HG02571 (cell line): ENCODE data around the gene XRCC1.
"Not testable (repeated sequence)": the region's sequence is repeated elsewhere in the genome, so short reads cannot be mapped to it uniquely, and the experiment has no call there.

Source experiments
- ATAC-seq: cut with Tn5 transposase; IDR thresholded peaks from one replicate; pipeline ENCODE4 v1.9.1; 2021; ENCODE audit warnings: mild to moderate bottlenecking, moderate library complexity; ENCODE audit not compliant: unreplicated experiment

XRCC1 gene

DNA sequence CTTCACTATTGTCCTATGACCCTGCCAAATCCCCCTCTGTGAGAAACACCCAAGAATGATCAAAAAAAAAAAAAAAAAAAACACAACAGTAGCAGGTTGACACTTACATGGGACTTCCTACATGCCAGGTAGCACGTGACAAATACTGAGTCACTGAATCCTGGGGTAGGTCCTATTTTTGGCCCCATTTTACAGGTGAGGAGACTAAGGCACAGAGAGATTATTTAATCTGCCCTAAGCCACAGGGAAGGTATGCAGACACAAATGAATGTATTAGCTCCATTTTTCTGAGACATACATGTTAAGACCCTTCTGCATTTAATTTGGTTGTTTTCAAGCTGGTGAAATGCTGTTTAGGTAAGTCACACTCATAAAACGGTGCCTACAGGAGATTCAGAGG, 26.6 kb downstream of the XRCC1 start:
- no peak for ATAC-seq

DNA sequence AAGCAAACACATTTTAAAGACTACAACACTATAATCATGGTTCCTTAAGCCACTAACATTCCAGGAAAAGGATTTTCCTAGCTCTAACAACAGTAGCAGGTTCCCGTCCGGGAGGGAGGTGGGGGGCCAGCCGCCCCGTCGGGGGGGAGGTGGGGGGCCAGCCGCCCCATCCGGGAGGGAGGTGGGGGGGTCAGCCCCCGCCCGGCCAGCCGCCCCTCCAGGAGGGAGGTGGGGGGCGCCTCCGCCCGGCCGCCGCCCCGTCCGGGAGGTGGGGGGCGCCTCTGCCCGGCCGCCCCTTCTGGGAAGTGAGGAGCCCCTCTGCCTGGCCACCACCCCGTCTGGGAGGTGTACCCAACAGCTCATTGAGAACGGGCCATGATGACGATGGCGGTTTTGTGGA, 27.4 kb downstream of the XRCC1 start:
- ATAC-seq = not testable (repeated sequence)

- no peak for ATAC-seq
These were observed 28.7 kb downstream of the XRCC1 start for GRCh38 chr19:43546581-43546980.

- no peak for ATAC-seq
These were observed 29.3 kb downstream of the XRCC1 start for GRCh38 chr19:43545981-43546380.

GRCh38 chr19:43545276-43545675, 30.1 kb downstream of the XRCC1 start:
- ATAC-seq = no peak

GRCh38 chr19:43544077-43544476, 31.2 kb downstream of the XRCC1 start:
- no peak for ATAC-seq

GRCh38 chr19:43541920-43542650, 33.2 kb downstream of the XRCC1 start:
- ATAC-seq = no peak

- ATAC-seq = no peak
These were observed 34.9 kb downstream of the XRCC1 start for GRCh38 chr19:43540381-43540780.

DNA sequence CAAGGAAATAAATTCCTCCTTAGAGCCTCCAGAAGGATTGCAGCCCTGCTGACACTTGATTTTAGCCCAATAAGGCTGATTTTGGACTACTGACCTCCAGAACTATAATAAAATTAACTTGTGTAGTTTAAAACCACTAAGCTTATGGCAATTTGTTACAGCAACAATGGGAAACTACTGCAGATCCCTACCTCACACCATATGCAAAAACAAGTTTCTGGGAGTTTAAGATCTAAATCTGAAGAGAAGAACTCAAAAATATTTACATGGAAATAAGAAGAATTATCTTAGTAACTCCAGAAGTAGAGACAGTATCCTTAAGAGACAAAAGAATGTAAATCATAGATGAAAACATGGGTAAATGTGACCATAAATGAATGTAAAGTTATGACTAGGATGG, 36.4 kb downstream of the XRCC1 start:
- ATAC-seq = no peak

DNA sequence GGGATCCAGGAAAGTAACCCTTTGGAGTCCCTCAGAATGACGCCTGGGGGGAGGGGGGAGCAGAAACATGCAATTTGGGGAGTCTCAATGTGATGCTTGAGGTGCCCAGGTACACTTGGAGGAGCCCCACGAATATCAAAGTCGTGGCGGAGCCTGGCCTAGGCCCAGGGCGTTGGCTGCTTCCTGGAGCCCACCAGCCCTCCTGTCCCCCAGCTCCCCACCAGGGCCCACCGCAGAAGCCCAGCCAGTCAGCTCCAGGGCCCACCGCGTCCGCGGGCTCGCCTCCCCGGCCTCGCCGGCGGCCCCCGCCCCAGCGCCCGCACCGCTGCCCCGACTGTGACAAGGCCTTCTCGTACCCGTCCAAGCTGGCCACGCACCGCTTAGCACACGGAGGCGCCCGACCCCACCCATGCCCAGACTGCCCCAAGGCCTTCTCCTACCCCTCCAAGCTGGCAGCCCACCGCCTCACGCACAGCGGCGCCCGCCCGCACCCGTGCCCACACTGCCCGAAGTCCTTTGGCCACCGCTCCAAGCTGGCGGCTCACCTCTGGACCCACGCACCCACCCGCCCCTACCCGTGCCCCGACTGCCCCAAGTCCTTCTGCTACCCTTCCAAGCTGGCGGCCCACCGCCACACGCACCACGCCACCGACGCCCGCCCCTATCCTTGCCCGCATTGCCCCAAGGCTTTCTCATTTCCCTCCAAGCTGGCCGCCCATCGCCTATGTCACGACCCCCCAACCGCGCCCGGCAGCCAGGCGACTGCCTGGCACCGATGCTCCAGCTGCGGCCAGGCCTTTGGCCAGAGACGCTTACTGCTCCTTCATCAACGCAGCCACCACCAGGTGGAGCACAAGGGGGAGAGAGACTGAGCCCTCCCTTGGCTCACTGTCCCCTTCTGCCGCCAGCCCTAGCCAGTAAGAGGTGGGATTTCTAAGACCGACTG, 40.2 kb downstream of the XRCC1 start:
- no peak for ATAC-seq

DNA sequence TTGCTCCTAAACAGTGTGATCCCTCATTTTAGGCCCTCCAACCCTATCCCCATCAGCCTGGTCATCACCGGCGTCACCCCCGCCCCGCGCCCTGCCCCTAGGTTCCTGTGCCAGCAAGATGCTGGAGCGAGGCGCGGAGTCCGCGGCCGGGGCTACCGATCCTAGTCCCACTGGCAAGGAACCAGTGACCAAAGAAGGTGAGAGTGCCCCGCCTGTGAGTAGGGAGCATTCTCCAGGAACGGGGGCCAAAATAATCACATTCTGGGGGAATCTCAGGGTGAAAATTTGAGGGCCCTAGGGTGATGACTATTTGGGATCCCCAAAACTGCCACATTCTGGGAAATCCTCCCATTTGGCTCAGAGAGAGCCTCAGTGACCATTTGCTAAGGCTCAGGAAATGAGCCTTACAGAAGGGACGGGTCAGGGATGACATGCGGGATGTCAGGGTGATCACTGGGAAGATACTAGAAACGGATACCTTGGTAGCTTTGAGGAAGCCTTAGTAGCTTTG, 41.0 kb downstream of the XRCC1 start:
- no peak for ATAC-seq

DNA sequence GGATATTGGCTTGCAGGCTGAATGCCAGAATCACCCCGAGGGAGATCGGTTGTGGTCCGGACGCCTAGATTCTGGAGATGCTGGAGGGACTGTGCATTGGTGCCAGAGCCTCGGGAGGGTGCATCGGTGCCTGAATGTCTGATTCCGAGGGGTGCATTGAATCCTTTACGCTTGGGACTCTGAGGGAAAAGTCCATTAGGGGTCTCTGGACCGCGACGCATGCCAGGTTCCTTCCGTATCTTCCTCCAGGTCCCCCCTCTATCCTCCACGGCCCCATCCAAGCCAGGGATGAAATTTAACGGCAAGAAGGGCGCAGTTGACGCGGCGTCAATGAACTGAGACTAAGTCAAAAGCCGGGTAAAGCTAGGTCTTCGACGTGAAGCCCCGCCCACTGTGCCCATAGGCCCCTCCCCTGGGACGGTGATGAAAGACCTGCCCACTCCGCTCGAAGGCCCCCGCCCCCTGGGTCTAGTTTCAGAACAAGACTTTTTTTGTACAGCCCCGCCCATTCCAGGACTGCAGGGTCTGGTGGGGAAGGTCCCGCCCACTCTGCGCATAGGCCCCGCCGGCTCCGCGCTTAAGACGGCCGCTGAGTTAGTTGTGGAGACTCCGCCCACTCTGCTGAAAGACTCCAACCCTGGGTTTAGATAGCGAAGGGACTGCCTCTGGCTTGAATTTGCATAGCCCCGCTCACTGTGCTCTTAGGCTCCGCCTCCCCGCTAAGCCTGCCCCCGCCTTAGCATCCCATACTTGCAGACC, 41.6 kb downstream of the XRCC1 start:
- peak; percentile 54 for ATAC-seq

- ATAC-seq = peak; percentile 53
These were observed 42.3 kb downstream of the XRCC1 start, which contains the start of gene ZNF575 for GRCh38 chr19:43532962-43533545. Gene ZNF575, plus strand, starts transcription at chr19:43533188. Its CDS starts 1,235 bp downstream, at chr19:43534423.

DNA sequence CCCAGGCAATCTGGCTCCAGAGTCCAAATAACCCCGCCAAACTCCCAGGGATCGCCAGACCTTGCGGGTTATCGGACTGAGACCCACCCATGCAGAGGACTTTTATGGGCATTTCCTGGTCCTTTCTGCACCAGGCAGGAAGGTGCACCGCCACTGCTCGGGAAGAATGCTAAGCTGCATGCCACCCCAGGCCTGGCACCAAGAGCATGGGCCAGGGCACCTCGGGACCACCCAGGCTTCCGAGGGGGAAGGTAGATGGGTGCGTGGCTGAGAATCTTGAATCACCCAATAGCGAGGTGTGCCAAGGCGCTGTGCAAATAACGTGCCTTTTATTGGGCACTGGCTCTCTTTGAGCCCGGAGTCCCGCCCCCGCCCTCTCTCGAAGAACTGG, 42.8 kb downstream of the XRCC1 start:
- ATAC-seq = no peak

GRCh38 chr19:43527860-43528622, 47.3 kb downstream of the XRCC1 start:
- no peak for ATAC-seq

GRCh38 chr19:43526884-43527859, 48.2 kb downstream of the XRCC1 start, which contains the start of gene ETHE1:
Gene ETHE1, minus strand, starts transcription at chr19:43527201. Its CDS starts 24 bp downstream, at chr19:43527177.
- peak; percentile 50 for ATAC-seq

DNA sequence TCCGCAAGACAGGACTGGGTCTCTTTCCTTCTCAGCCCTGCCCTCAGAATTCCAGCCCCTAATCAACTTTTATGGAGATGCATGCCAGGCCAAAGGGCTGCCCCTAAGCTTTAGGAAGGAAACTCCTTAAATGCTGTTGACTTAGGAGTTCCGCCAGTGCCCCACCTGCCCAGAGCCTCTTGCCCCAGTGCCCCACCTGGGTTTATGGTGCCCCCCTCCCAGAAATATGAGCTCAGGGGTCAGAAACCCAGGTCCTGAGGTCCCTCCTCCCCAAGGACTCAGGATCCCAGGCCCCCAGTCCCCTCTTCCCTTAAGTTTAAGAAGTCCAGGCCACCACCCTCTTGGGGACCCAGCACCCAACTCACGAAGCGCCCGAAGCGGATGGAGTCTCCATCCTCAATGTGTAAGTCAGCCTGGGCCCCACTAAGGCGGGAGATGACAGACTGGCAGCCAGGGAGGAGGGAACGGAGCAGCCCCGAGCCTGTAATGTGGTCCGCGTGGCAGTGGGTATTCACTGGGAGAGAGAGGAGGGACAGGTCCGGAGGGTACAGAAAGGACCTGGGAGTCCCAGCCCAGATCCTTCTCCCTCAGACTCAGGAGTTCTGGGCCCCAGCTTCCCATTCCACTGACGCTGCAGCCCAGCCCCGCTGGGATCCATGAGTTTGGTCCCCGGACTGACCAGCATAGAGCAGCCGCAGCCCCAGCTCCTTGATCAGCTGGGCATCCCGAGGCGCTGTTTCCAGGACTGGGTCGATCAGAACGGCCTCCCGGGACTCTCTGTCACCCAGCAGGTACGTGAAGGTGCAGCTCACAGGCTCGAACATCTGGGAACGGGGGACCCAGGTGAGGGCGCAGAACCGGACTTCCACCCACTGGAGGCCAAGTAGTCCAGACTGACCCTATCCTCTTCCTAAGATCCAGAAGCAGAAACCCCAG, 49.2 kb downstream of the XRCC1 start:
- no peak for ATAC-seq
